GM18508 (cell line): ENCODE results near the gene CALHM2.

Source experiments
- ATAC-seq: cut with Tn5 transposase; IDR thresholded peaks from one replicate; pipeline ENCODE4 v1.9.1; 2021; ENCODE audit warnings: moderate number of reproducible peaks; ENCODE audit not compliant: insufficient read depth, unreplicated experiment

CALHM2 gene

GRCh38 chr10:103476046-103476768, 24.0 kb upstream of the CALHM2 start:
- no peak for ATAC-seq

GRCh38 chr10:103475437-103475836, 23.3 kb upstream of the CALHM2 start:
- no peak for ATAC-seq

GRCh38 chr10:103474077-103474476, 21.9 kb upstream of the CALHM2 start:
- no peak for ATAC-seq

- ATAC-seq = no peak
These were observed 21.1 kb upstream of the CALHM2 start for GRCh38 chr10:103473261-103473671.

- no peak for ATAC-seq
These were observed 19.8 kb upstream of the CALHM2 start for GRCh38 chr10:103472005-103472404.

- ATAC-seq = peak; percentile 53
These were observed 18.8 kb upstream of the CALHM2 start for GRCh38 chr10:103470761-103471653.

GRCh38 chr10:103469201-103469600, 17.0 kb upstream of the CALHM2 start:
- ATAC-seq = no peak

- no peak for ATAC-seq
These were observed 15.2 kb upstream of the CALHM2 start for GRCh38 chr10:103467406-103467805.

- no peak for ATAC-seq
These were observed 14.6 kb upstream of the CALHM2 start for GRCh38 chr10:103466734-103467133.

GRCh38 chr10:103465411-103466179, 13.4 kb upstream of the CALHM2 start:
- no peak for ATAC-seq

- ATAC-seq = no peak
These were observed 11.3 kb upstream of the CALHM2 start for GRCh38 chr10:103463499-103463898.

GRCh38 chr10:103459615-103460014, 7.4 kb upstream of the CALHM2 start:
- ATAC-seq = no peak

GRCh38 chr10:103458720-103459119, 6.5 kb upstream of the CALHM2 start, which contains the start of gene CALHM1:
TSS of gene CALHM1 (minus strand) at chr10:103458900. CDS start at chr10:103458751, 149 bp downstream.
- no peak for ATAC-seq

GRCh38 chr10:103457896-103458583, 5.9 kb upstream of the CALHM2 start:
- ATAC-seq = no peak

GRCh38 chr10:103457176-103457712, 5.1 kb upstream of the CALHM2 start:
- ATAC-seq = no peak

GRCh38 chr10:103456074-103456660, 4.0 kb upstream of the CALHM2 start:
- no peak for ATAC-seq

- no peak for ATAC-seq
These were observed 3.1 kb upstream of the CALHM2 start for GRCh38 chr10:103455235-103455634.

GRCh38 chr10:103454026-103454425, 1.9 kb upstream of the CALHM2 start:
- ATAC-seq = no peak

GRCh38 chr10:103452506-103453230, 498 bp upstream of the CALHM2 start:
- ATAC-seq = no peak
